HG02610 (cell line): Measurements from ENCODE around the gene EML1.

Source experiments
- ATAC-seq: cut with Tn5 transposase; IDR thresholded peaks from one replicate; pipeline ENCODE4 v1.9.1; 2021; ENCODE audit warnings: mild to moderate bottlenecking, moderate library complexity; ENCODE audit not compliant: unreplicated experiment

EML1 gene

GRCh38 chr14:99982537-99983250 lies 189.5 kb downstream of the EML1 start:
- peak; percentile 60 for ATAC-seq

GRCh38 chr14:99983251-99984015 lies 190.2 kb downstream of the EML1 start:
- ATAC-seq, result no peak

- no peak for ATAC-seq
Measured at GRCh38 chr14:99984036-99984435, 190.8 kb downstream of the EML1 start.

GRCh38 chr14:99986396-99986795 lies 193.2 kb downstream of the EML1 start:
- ATAC-seq, result no peak

- no peak for ATAC-seq
Measured at GRCh38 chr14:99989032-99989431, 195.8 kb downstream of the EML1 start.

GRCh38 chr14:99990268-99991170 lies 197.3 kb downstream of the EML1 start:
- ATAC-seq, result no peak

- no peak for ATAC-seq
Measured at GRCh38 chr14:99991331-99991730, 198.1 kb downstream of the EML1 start.
